ENCODE data around the gene HACD3.

DNA sequence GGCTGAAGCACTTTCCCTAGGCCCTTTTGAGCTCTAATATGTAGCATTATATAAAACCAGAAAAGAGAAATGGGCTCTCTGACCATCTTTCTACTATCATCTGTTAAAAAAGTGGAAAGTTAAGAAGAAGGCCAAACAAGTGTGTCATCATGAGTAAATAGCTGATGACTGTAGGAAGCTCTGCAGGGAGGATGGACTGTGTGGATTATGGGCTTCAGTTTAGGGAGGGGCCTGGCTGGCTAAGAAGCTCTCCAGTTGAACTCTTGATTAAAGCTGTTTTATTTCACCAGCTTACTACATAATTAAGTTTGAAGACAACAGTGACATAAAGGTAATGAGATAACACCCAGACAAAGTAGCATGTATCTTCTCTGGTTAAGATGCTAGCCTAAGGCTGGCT lies 50.0 kb downstream of the HACD3 start:
- TF ChIP-seq POLR2A (IDR thresholded peaks at IDR 0.05; ENCODE audit: low read depth, low read length) (no peak), POLR2AphosphoS5 (IDR thresholded peaks at IDR 0.05; ENCODE audit: low read depth, low read length) (no peak)
